KBM-7 (cell line): ENCODE results near the gene ADRA2C.

Experiments used
- DNase-seq: peaks from one replicate; pipeline ENCODE4 v3.0.0-alpha.2; 2015
- in situ Hi-C: fragments of 300-500 bp; cut with MboI; formaldehyde crosslinking; loops from 2 replicates; pipeline ENCODE4 v1.14.3; 2020; ENCODE audit warnings: low sequenced_read_pairs, low pct_unique_long_range_greater_than_20kb, mixed read lengths

ADRA2C gene

GRCh38 chr4:3766036-3766784, at the start of gene ADRA2C:
TSS of gene ADRA2C (plus strand) at chr4:3766385. CDS start at chr4:3766607, 222 bp downstream.
- no peak for DNase-seq
- in situ Hi-C loops: no loop called here

GRCh38 chr4:3716631-3717235, 49.5 kb upstream of the ADRA2C start:
- in situ Hi-C loops: no loop called here
- no peak for DNase-seq

GRCh38 chr4:3717241-3717640, 48.9 kb upstream of the ADRA2C start:
- in situ Hi-C loops: no loop called here

GRCh38 chr4:3718462-3718861, 47.7 kb upstream of the ADRA2C start:
- DNase-seq: no peak
- in situ Hi-C loops: no loop called here

More at GRCh38 chr4:3717241-3717640, 48.9 kb upstream of the ADRA2C start:
- no peak for DNase-seq

GRCh38 chr4:3719191-3719590, 47.0 kb upstream of the ADRA2C start:
- in situ Hi-C loops: no loop called here
- no peak for DNase-seq

- in situ Hi-C loops: no loop called here
- DNase-seq: no peak
Measured at GRCh38 chr4:3719836-3720235, 46.3 kb upstream of the ADRA2C start.

- in situ Hi-C loops: no loop called here
- DNase-seq: no peak
Measured at GRCh38 chr4:3720466-3720865, 45.7 kb upstream of the ADRA2C start.

- in situ Hi-C loops: no loop called here
- DNase-seq: no peak
Measured at GRCh38 chr4:3721186-3721585, 45.0 kb upstream of the ADRA2C start.

GRCh38 chr4:3721627-3722026, 44.6 kb upstream of the ADRA2C start:
- DNase-seq: no peak
- in situ Hi-C loops: no loop called here

GRCh38 chr4:3722446-3723231, 43.5 kb upstream of the ADRA2C start:
- in situ Hi-C loops: no loop called here
- no peak for DNase-seq

GRCh38 chr4:3723232-3723642, 42.9 kb upstream of the ADRA2C start:
- no peak for DNase-seq
- in situ Hi-C loops: no loop called here

GRCh38 chr4:3724319-3725231, 41.6 kb upstream of the ADRA2C start:
- in situ Hi-C loops: no loop called here
- DNase-seq: no peak

GRCh38 chr4:3725936-3726870, 40.0 kb upstream of the ADRA2C start:
- DNase-seq: no peak
- in situ Hi-C loops: no loop called here

GRCh38 chr4:3727847-3728469, 38.2 kb upstream of the ADRA2C start:
- DNase-seq: no peak
- in situ Hi-C loops: no loop called here

- in situ Hi-C loops: no loop called here
- no peak for DNase-seq
Measured at GRCh38 chr4:3729188-3729881, 36.9 kb upstream of the ADRA2C start.

- DNase-seq: no peak
- in situ Hi-C loops: no loop called here
Measured at GRCh38 chr4:3729882-3730226, 36.3 kb upstream of the ADRA2C start.

- no peak for DNase-seq
- in situ Hi-C loops: no loop called here
Measured at GRCh38 chr4:3730422-3731190, 35.6 kb upstream of the ADRA2C start.
